NCI-H524 (cell line): ENCODE data around the gene SGIP1.
"Not testable (repeated sequence)": the region's sequence is repeated elsewhere in the genome, so short reads cannot be mapped to it uniquely, and the experiment has no call there.

ENCODE experiments used
- DNase-seq, 2 experiments: peaks; one replicate each; lab custom pipeline; 2025; lab: John Stamatoyannopoulos, UW

Gene SGIP1

DNA sequence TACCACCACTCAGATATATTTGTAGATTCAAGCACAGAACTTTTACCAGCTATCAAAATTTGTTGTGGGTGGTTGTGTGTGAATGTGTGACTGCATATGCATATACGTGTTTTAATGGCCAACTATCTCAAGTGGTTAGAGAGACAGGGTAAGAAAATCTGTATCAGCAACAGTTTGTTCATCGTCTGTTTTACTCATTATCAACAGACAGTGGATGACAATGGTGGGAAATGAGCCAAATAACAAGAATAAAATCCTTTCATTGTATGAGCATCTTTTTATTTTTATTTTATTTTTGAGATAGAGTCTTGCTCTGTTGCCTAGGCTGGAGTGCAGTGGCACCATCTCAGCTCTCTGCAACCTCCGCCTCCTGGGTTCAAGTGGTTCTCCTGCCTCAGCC, 195.6 kb downstream of the SGIP1 start:
- no peak for DNase-seq

DNA sequence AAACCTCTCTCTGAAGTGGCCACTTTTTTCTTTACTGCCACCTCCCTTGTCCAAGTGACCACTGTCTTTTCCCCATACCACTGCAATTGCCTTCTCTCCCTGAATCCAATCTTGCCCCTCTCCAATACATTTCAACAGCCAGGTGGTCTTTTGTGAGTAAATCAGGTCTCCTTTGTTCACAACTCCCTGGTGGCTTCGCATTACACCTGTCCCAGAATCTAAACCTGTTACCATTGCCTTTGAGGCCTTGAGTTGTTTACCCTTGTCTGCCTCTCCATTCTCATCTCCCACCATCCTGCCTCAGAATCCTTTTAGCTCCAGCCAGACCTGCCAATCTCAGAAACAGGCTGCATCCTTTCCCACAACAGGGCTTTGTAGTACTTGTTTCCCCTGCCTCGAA, 196.5 kb downstream of the SGIP1 start:
- no peak for DNase-seq

DNA sequence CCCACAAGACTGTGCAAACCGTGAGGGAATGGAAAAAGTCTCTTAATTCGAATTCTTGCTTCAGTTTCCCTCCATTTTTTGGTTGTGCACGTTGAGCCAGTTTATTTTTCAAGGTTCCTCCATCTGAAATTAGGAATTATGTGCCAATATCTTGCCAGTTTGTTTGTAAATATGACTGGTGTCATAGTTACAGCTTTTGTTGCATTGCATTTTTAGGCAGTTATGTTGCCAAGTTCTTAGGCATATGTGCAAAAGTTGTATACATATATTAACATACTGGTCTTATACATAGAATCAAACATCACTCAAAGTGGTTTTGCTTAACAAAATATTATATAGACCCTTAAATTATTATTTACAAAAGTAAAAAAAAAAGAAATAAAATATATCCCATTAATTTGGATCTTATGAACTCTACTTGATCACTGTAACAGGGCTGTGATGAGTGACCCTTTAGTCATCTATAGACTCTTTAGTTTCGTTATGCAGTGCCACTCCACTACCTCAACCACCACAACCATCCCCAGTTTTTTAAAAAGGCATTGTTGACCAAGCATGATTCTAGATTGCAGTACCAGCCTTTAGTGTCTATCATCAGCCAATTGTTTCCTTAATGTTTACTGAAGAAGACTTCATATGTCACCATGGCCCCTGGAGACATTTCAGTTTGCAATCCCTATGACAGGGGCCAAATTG, 197.4 kb downstream of the SGIP1 start:
- no peak for DNase-seq

DNA sequence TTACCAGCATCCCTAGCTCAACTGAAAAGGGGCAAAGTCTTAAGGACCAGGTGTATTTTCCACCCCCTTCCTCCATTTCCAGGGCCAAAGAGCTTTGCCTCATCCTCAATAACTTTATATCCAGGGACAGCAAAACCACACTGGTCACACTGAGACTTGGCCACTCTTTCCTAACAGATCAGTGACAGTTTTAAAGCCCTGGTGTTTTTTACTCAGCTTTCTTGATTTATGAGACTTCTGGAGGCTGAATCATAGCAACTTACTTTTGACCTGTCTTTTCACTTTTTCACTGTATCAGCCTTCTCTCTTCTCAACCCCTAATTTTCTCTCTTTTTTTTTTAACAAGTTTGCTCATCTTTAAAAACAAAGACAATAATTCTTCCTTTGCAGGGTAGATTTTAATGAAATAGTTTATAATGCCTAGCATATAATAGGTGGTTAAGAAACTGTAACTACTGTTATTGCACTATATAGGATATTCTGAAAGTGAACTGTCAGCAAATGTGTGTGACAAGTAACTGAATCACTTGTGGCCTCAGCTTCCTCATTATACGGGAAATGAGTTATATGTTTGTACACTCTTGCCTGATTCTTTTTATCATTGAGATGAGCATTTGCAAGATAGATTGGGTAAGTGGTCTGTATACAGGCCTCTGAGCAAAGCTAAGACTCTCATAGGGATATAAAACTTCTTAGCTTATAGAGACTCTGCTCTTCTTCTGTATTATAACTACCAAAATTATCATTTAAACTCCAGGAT, 198.6 kb downstream of the SGIP1 start:
- no peak for DNase-seq

DNA sequence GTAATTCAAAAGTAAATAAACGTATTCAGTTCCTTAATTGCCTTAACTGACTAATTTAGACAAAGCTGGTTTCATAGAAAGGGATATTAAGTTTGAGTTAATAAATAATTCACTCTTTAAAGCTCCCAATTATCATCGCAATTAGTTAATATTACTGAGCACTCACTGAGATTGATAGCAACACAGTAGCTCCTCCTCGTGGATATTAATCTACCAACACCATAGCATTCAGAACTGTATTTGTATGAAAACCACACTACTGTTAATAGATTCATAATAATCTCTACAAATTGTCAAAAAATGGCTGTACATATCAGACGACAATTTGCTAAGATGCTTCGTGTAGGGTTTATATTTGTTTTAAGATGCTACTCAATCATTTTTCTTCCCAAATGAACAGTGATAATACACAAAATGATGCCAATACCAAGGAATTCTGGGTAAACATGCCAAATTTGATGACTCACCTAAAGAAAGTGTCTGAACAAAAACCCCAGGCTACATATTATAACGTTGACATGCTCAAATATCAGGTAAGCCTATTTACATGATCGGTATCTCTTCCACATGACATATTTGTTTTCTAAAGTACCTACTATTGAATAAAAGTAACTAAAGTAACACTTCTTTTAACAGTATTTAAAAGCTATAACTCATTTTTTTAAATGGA, 199.5 kb downstream of the SGIP1 start:
- DNase-seq: peak in 1 of 2 experiments; percentile 7

DNA sequence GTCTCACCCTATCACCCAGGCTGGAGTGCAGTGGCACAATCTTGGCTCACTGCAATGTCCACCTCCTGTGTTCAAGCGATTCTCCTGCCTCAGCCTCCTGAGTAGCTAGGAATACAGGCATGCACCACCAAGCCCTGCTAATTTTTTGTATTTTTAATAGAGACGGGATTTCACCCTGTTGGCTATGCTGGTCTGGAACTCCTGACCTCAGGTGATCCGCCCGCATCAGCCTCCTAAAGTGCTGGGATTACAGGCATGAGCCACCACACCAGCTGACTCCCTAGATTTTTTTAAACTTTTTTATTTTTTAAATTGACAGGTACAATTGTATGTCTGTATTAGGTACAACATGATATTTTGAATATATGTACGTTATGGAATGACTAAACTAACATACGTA, 200.6 kb downstream of the SGIP1 start:
- DNase-seq: not testable (repeated sequence)

DNA sequence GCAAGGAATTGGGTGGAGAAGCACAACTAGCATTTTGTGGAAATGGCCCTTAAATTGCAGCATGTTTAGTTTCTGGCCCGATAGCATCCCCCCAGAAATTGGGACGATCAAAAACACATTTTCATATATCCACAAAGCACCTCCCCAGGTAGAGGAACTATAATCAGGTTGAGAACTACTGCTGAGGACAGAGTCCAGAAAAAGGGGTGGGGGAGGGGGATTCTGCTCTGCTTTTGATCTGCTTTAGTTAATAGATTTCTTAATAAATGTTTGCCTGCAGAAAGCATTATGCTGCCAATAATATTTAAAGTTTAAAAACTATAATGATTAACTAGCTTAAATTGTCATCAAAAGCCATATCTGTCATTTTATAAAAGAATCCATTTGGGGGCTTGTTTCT, 203.9 kb downstream of the SGIP1 start:
- DNase-seq: no peak

DNA sequence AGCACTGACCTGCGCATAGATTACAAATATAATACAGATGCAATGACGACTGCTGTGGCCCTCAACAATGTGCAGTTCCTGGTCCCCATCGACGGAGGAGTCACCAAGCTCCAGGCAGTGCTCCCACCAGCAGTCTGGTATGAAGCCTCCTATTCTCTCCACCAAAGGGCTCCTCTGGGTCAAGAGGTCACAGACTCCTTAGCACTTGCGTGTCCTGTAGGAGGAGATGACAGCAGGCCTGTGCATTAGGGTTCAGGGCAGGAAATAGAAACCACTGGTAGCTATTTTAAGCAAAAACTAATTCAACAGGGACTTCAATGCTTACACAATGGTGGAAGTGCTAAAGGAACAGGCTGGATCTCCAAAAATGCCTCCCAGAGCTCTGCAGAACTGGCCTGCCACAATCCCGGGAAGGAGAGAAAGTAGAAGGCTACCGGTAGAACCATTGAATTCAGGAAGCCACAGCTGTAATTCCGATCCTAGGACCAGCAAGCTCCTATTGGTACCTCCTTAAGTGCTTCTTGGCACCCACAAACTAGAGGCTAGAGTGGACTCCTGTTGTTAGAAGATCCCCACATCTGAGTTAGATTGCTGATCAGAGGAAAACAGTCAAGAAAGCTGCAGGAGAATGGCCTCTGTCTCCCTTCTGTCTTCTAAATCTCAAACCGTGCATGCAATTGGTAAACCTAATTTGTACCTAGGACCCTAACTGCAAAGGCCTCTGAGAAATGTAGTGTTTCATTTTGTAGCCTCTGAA, 205.6 kb downstream of the SGIP1 start:
- no peak for DNase-seq

DNA sequence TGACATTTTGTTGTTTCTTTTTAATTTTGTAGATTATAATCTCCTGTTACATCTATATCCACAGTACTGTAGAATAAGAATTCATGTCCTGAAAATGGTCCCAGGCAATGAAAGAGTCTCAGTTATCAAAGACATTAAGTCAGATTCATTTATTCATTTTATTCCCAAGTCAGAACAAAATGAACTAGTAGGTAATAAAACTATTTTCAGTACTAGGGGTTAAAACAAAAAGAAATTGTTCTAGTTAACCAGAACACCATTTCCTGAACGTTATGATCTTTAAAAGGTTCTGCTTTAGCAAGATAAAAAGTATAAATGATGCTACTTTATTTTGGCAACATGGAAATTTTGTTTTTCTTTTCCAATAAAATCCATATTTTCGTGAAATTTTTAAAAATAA, 211.5 kb downstream of the SGIP1 start:
- no peak for DNase-seq

DNA sequence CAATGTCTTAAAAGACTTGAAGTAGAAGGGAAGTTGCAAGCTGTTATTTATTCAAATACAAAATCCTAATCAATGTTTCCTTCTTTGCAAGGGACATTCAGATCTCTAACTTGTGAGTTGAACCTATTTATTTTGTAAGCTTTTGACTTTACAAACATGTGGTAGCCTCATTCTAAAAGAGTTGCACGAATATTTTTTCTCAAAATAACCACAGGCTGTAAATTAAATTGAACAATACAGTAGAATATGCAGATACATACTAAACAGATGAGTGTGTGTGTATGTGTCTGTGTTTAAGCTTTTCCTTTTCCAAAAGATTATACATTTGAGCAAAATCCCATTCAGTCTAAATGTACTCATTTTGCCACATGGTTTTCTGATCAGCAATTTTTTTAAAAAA, 213.5 kb downstream of the SGIP1 start:
- DNase-seq: no peak

DNA sequence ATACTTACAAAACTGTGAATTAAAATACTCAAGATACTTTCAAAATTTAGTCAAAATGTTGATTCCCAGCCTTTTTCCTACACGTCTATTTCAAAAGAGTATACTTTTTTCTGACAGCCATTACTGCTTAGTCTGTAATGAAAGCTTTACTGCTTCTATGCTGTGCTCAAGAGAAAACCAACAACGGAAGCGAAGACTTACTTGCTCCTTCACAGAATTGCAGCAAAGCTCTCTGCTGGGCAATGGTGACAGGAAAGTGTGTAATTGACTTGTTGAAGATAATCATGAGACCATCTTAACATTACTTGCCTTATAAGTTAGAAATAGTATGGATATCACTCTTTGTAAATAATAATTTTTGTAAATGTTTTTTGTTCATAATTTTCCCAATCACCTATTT, 216.6 kb downstream of the SGIP1 start:
- no peak for DNase-seq

DNA sequence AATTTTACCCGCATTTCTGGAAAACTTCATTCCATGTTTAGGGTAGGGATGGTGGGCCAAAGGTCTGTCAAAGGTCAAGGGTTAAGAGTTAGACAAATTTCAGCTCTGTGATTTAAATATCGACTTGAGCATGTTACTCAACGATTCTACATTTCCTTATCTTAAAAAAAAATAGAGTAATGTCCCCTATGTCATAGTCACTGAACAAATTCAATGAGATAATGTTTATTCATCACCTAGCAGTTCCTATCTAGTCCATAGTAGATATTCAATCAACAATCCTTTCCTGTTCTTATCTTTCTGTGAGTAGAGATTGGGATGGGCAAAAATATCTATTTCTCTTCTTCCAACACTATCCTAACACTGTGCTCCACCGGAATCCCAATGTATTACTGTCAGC, 217.2 kb downstream of the SGIP1 start:
- no peak for DNase-seq

DNA sequence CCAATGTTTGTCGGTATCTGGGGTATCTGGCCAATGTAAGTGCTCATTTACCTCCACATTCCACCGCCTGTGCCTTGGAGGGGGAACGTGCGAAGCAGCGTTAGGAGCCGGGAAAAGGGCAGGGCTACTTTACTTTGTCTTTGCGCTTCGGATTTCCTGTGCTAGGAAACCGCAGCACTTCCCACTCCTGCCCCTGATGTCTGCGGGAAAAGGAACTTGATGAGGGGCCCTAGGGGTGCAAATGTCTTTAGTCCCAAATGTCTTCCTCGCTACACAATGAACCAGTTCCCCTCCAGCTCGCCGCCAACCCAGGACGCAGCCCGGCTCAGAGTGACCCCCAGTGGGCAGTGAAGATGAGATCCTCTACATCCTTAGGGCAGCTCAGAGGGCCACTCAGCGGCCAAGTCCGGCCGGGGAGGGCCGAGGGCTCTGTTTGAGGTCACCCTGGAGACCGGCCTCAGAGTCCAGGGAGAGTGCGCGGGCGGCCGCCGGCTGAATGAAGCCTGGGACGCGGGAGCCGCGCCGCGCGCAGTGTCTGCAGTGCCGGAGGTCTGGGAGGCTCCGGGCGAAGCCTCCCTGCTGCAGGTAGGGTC, 218.1 kb downstream of the SGIP1 start, which contains the start of gene DYNLT5:
DYNLT5 (plus strand) TSS at position 460 of the 593 bp plus-strand sequence. CDS start 2,200 bp downstream, outside the sequence.
- no peak for DNase-seq

DNA sequence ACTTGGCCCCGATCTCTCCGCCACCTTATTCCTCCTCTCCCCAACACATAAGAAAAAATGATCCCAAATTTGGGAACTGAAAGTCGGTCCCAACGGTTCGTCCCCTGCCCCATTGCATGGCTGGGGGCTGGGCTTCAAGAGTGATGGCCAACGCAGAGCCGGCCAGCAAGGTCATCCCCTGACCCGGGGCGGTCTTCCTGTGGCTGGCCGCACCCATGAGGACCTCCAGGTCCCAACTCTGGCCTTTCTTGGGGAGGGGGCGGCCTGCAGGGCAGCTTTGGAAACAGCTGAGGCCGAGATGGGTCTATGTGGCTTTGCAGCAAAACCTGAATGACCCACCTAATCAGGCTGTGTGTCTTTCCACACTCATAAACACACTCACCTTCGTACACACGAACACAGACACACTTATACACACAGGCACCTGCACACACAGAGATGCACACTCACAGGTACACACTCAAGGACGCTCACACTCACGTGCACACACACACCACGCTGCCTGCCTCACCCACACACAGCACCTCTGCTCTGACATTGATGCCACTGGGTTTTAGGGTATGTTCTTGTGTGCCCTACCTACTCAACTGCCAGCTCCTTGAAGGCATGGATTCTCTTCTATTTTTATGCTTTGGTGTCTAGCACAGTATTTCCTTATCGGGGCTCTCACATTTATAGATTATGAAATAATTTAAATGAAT, 218.9 kb downstream of the SGIP1 start:
- no peak for DNase-seq

DNA sequence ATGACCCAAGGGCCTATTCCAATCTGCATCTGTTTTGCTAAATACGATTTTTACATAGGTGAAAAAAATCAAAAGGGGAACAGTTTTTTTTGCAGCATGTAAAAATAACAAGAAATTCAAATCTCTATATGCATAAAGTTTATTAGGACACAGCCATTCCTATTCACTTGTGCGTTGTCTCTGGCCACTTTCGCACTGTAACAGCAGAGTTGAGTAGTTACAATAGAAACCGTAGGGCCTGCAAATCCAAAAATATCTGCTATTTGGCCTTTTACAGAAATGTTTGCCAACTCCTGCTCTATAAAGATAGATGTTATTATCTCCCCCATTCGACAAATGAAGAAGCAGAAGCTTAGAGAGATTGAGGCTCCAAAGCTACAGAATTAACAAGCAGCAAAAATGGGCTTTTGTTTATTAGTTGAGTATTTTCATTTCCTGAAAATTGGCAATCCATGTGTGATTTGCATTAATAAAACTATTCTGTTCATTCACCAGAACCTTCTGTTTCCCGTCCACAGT, 223.8 kb downstream of the SGIP1 start:
- DNase-seq: no peak

DNA sequence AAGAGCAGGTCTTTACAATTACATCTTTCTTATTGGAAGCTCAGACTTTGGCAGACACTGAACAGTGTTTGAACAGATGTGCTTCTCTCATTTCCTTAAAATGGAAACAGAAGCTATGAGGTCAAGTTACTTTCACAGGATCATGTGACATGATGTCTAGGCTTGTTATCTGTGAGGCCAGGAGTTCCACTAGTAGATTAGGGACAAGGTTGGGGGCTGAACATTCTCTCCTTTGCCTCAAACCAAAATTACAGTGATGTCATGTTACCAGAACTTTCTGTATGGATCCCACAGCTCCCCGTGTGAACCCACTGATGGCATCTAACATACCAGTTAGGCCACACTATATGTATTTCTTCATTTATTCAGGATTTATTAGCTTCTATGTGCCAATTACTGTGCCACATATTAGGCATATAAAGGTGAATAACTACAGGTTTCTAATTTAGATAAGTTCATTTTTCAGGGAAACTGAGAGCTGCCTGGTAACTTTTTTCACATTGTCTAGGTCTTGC, 224.3 kb downstream of the SGIP1 start:
- DNase-seq: peak; percentile 63 to 86

DNA sequence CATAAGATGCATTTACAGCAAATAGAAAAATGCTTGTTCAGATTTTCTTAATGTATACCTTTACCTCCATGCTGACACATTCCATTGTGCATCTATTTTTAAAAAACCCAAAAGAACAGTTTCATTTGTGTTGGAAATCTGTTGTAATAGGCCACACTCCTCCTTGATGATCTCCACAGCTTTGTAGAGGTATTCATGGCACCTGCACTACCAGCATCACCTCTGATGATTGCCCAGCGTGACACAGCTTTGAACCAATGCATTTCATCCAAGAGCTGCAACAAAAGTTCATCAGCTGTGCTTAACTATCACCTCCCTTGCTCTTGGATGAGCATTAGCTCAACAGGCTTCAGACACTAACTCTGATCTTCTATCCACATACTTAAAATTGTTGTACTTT, 226.6 kb downstream of the SGIP1 start:
- DNase-seq: no peak

DNA sequence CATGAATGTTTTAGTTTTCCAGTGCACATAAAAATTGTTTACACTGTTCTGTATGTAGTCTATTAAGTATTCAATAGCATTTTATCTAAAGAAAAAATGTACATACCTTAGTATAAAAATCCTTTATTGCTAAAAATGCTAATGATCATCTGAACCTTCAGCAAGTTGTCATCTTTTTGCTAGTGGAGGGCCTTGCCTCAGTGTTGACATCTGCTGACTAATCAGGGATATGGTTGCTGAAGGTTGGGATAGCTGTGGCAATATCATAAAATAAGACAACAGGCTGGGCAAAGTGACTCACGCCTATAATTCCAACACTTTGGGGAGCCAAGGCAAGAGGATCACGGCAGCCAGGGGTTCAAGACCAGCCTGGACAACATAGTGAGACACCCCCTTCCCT, 227.3 kb downstream of the SGIP1 start:
- DNase-seq: no peak

DNA sequence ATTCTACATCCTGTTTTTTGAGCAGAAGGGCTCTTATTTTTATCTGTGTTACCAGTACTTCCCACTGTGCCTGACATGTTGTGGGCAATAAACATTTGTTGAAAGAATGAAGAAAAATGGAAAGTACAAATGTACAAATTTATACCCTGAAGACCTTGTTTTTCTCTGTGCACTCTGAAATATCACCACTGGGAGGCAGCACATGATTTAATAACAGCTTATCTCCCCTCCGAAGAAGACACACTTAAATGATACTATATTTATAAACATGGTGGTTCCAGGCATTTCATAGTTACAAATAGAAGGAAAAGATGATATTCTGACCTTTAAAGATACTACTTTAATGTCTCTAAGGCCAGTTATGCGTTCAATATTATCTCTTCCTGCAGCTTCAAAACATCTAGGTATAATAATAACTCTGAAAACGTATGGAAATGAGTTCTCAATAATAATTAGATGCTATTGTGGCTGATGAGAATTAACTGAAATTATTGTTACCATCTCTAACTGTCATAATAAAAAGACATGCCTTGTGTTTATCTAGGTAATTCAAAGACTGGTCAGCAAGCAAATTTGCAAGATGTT, 231.1 kb downstream of the SGIP1 start:
- peak in 1 of 2 experiments; percentile 43 for DNase-seq

DNA sequence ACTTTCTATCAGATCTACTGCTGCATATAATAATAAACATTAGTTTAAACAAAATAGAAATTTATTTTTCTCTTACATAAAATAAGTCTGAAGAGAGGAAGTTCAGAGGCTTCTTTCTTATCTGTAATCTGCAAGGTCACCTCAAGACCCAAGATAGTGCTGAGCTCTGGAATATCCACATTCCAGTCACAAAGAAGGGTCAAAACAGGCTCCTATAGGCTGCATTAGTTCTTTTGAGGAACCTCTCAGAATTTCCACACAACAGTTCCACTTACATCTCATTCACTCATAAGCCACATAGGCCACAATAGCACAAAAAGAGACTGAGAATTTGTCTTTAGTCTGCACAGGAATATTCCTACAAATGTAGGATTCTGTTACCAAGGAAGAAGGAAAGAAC, 233.7 kb downstream of the SGIP1 start:
- no peak for DNase-seq
